Right forelimb (tissue), 1 donor: Measurements from ENCODE around the gene SUGT1.
"Not testable (repeated sequence)": the region's sequence is repeated elsewhere in the genome, so short reads cannot be mapped to it uniquely, and the experiment has no call there.

Source experiments
- DNase-seq: peaks from one replicate; pipeline ENCODE4 v3.0.0-alpha.2; 2018

SUGT1 gene

GRCh38 chr13:52670726-52671125 lies 18.1 kb downstream of the SUGT1 start:
- no peak for DNase-seq

GRCh38 chr13:52673465-52673864 lies 20.8 kb downstream of the SUGT1 start:
- DNase-seq, result no peak

- DNase-seq, result no peak
Observed at GRCh38 chr13:52677823-52678222, 25.2 kb downstream of the SUGT1 start.

- DNase-seq, result not testable (repeated sequence)
Observed at GRCh38 chr13:52685806-52686205, 33.2 kb downstream of the SUGT1 start.

GRCh38 chr13:52686376-52686775 lies 33.7 kb downstream of the SUGT1 start:
- no peak for DNase-seq

- no peak for DNase-seq
Observed at GRCh38 chr13:52695856-52696255, 43.2 kb downstream of the SUGT1 start.

- no peak for DNase-seq
Observed at GRCh38 chr13:52696566-52696965, 43.9 kb downstream of the SUGT1 start.

- DNase-seq, result no peak
Observed at GRCh38 chr13:52701728-52702465, 49.3 kb downstream of the SUGT1 start.

- DNase-seq, result no peak
Observed at GRCh38 chr13:52703482-52703881, 50.8 kb downstream of the SUGT1 start.

- DNase-seq, result no peak
Observed at GRCh38 chr13:52706081-52706480, 53.4 kb downstream of the SUGT1 start.

GRCh38 chr13:52707375-52707774 lies 54.7 kb downstream of the SUGT1 start:
- DNase-seq, result no peak

- not testable (repeated sequence) for DNase-seq
Observed at GRCh38 chr13:52708266-52708665, 55.6 kb downstream of the SUGT1 start.

- no peak for DNase-seq
Observed at GRCh38 chr13:52711286-52711685, 58.6 kb downstream of the SUGT1 start.

GRCh38 chr13:52712385-52712784 lies 59.7 kb downstream of the SUGT1 start:
- no peak for DNase-seq

- no peak for DNase-seq
Observed at GRCh38 chr13:52713894-52714293, 61.3 kb downstream of the SUGT1 start.

GRCh38 chr13:52720904-52721303 lies 68.3 kb downstream of the SUGT1 start:
- DNase-seq, result not testable (repeated sequence)

- DNase-seq, result not testable (repeated sequence)
Observed at GRCh38 chr13:52721356-52721755, 68.7 kb downstream of the SUGT1 start.

- DNase-seq, result no peak
Observed at GRCh38 chr13:52723181-52723580, 70.5 kb downstream of the SUGT1 start.

- no peak for DNase-seq
Observed at GRCh38 chr13:52725302-52725701, 72.7 kb downstream of the SUGT1 start.

- DNase-seq, result no peak
Observed at GRCh38 chr13:52726258-52726657, 73.6 kb downstream of the SUGT1 start.

GRCh38 chr13:52734075-52734623 lies 81.5 kb downstream of the SUGT1 start:
- no peak for DNase-seq

GRCh38 chr13:52736891-52737290 lies 84.3 kb downstream of the SUGT1 start:
- no peak for DNase-seq

GRCh38 chr13:52737451-52737850 lies 84.8 kb downstream of the SUGT1 start:
- no peak for DNase-seq

GRCh38 chr13:52737965-52738364 lies 85.3 kb downstream of the SUGT1 start:
- DNase-seq, result no peak
